Measurements from ENCODE around the gene ZDHHC12.

ZDHHC12 gene

GRCh38 chr9:128685636-128686489 is 38.1 kb downstream of the ZDHHC12 start:
- no peak for DNase-seq (ENCODE audit: low read depth)

GRCh38 chr9:128684325-128685199 is 39.4 kb downstream of the ZDHHC12 start:
- peak; percentile 55 for DNase-seq (ENCODE audit: low read depth)

- DNase-seq (ENCODE audit: low read depth): no peak
Measured at GRCh38 chr9:128684065-128684324, 39.9 kb downstream of the ZDHHC12 start.

- DNase-seq (ENCODE audit: low read depth): no peak
Measured at GRCh38 chr9:128683340-128684064, 40.4 kb downstream of the ZDHHC12 start.

- DNase-seq (ENCODE audit: low read depth): no peak
Measured at GRCh38 chr9:128677794-128678193, 46.1 kb downstream of the ZDHHC12 start.

GRCh38 chr9:128675382-128675781 is 48.5 kb downstream of the ZDHHC12 start:
- no peak for DNase-seq (ENCODE audit: low read depth)
